Measurements from ENCODE around the gene SSRP1.

- TF ChIP-seq CTCF (conservative IDR thresholded peaks at IDR 0.05 in 1 of 2, IDR thresholded peaks at IDR 0.05 in 1 of 2; ENCODE audit: low read depth in 1 of 2, low read length in 2 of 2): no peak
- no peak for TF ChIP-seq EZH2 (IDR thresholded peaks at IDR 0.05; ENCODE audit: low read length, missing control alignments)
Observed at GRCh38 chr11:57373146-57373545, 37.5 kb upstream of the SSRP1 start.
